Parathyroid adenoma (tissue), 2 donors: Measurements from ENCODE around the gene KLK15.

Experiments
- H2AFZ ChIP-seq: fragments of 300-600 bp; sonication (generic); one replicate; pipeline ENCODE4 v1.7.0; 2017; ENCODE audit warnings: antibody characterized with exemption, mild to moderate bottlenecking
- H3K27ac ChIP-seq: fragments of 300-600 bp; sonication (generic); one replicate; pipeline ENCODE4 v1.7.0; 2017
- H3K27me3 ChIP-seq: fragments of 300-600 bp; sonication (generic); one replicate; pipeline ENCODE4 v1.7.0; 2017; ENCODE audit warnings: low read length; ENCODE audit not compliant: control insufficient read depth, insufficient read depth
- H3K36me3 ChIP-seq: fragments of 300-600 bp; sonication (generic); one replicate; pipeline ENCODE4 v1.7.0; 2017; ENCODE audit warnings: low read length; ENCODE audit not compliant: control insufficient read depth, insufficient read depth
- H3K4me1 ChIP-seq: fragments of 300-600 bp; sonication (generic); one replicate; pipeline ENCODE4 v1.7.0; 2017; ENCODE audit warnings: control low read depth
- H3K4me2 ChIP-seq: fragments of 300-600 bp; sonication (generic); one replicate; pipeline ENCODE4 v1.7.0; 2017; ENCODE audit warnings: low read length
- H3K4me3 ChIP-seq: fragments of 300-600 bp; sonication (generic); one replicate; pipeline ENCODE4 v1.7.0; 2017; ENCODE audit warnings: low read depth, low read length
- H3K79me2 ChIP-seq: fragments of 300-600 bp; sonication (generic); one replicate; pipeline ENCODE4 v1.7.0; 2017; ENCODE audit warnings: control low read depth
- H3K9ac ChIP-seq: fragments of 300-600 bp; sonication (generic); one replicate; pipeline ENCODE4 v1.7.0; 2017; ENCODE audit warnings: mild to moderate bottlenecking
- H3K9me3 ChIP-seq: fragments of 300-600 bp; sonication (generic); one replicate; pipeline ENCODE4 v1.7.0; 2017; ENCODE audit warnings: low read length; ENCODE audit not compliant: control insufficient read depth
- CTCF ChIP-seq: fragments of 300-600 bp; sonication (generic); IDR thresholded peaks from one replicate; pipeline ENCODE4 v1.7.0; 2017; ENCODE audit warnings: antibody characterized with exemption, mild to moderate bottlenecking
- donor health status: primary hyperparathyroidism.

Gene KLK15

GRCh38 chr19:50844296-50844935, 11.0 kb upstream of the KLK15 start:
- Histone ChIP-seq H3K9me3 (no peaks in the 10 kb centered on the region), H3K4me1 (no peaks in the 10 kb centered on the region), H3K27me3 (no peaks in the 10 kb centered on the region), H2AFZ (no peak overlapping the region), H3K9ac (no peak overlapping the region), H3K27ac (no peak overlapping the region), H3K36me3 (no peaks in the 10 kb centered on the region), H3K79me2 (no peaks in the 10 kb centered on the region), H3K4me3 (no peak overlapping the region), H3K4me2 (no peak overlapping the region)
- no peak for TF ChIP-seq CTCF

DNA sequence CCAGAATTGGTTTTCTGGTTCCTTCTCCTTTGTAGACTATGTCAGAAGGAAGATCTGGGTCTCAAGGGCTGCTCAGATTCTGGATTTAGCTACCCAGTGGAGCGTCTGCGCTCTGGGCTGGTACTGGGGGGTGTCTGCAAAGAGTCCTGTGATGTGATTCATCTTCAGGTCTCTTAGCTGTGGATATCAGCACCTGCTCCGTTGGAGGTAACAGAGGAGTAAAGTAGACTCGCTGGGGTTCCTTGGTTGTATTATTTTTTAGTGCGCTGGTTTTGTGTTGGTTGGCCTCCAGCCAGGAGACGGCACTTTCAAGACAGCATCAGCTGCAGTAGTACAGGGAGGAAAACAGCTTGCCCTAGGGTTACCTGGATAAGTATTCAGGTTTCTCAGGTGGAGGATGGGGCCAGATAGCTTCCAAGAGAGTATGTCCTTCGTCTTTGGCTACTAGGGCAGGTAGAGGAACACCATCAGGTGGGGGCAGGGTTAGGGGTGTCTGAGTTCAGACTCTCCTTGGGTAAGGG, 10.4 kb upstream of the KLK15 start:
- Histone ChIP-seq H3K79me2 (no peaks in the 10 kb centered on the region), H2AFZ (no peak overlapping the region), H3K27ac (no peak overlapping the region), H3K36me3 (no peaks in the 10 kb centered on the region), H3K4me2 (no peak overlapping the region), H3K27me3 (no peaks in the 10 kb centered on the region), H3K4me3 (no peak overlapping the region), H3K4me1 (no peaks in the 10 kb centered on the region), H3K9me3 (no peaks in the 10 kb centered on the region), H3K9ac (no peak overlapping the region)
- no peak for TF ChIP-seq CTCF

DNA sequence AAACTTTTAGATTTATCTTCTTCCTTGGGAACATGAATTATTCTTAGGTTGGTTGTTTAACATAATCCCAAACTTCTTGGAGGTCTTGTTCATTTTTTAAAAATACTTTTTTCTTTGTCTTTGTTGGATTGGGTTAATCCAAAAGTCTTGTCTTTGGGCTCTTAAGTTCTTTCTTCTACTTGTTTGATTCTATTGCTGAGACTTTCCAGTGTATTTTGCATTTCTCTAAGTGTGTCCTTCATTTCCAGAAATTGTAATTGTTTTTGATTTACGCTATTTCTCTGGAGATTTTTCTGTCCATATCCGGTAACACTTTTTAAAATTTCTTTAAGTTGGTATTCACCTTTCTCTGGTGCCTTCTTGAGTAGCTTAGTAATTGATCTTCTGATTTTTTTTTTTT, 9.8 kb upstream of the KLK15 start:
- Histone ChIP-seq H2AFZ (no peak overlapping the region), H3K27me3 (no peaks in the 10 kb centered on the region), H3K27ac (no peak overlapping the region), H3K9ac (no peak overlapping the region), H3K36me3 (no peaks in the 10 kb centered on the region), H3K4me3 (no peak overlapping the region), H3K4me2 (no peak overlapping the region), H3K9me3 (no peaks in the 10 kb centered on the region), H3K79me2 (no peaks in the 10 kb centered on the region), H3K4me1 (no peaks in the 10 kb centered on the region)
- TF ChIP-seq CTCF = no peak

GRCh38 chr19:50842130-50842529, 8.8 kb upstream of the KLK15 start:
- H3K4me1 ChIP-seq = no peaks in the 10 kb centered on the region
- no peaks in the 10 kb centered on the region for H3K9me3 ChIP-seq
- no peaks in the 10 kb centered on the region for H3K36me3 ChIP-seq

More at GRCh38 chr19:50842130-50842529, 8.8 kb upstream of the KLK15 start:
- H3K9ac ChIP-seq = no peak overlapping the region
- no peak for TF ChIP-seq CTCF
- no peak overlapping the region for H3K4me2 ChIP-seq
- no peaks in the 10 kb centered on the region for H3K27me3 ChIP-seq
- H3K79me2 ChIP-seq = no peaks in the 10 kb centered on the region
- H3K4me3 ChIP-seq = no peak overlapping the region
- H2AFZ ChIP-seq = no peak overlapping the region
- no peak overlapping the region for H3K27ac ChIP-seq
